HL-60 (cell line): Measurements from ENCODE around the gene SASH1.

Experiments used
- DNase-seq, 2 experiments: peaks; one replicate each; pipeline ENCODE4 v3.0.0-alpha.2; 2010 to 2020; ENCODE audit warnings: low read depth in 1 of 2, low spot score in 1 of 2
- H3K27ac ChIP-seq: fragments of 250-450 bp; sonication (Bioruptor Pico); replicated peaks from 2 replicates; pipeline ENCODE4 v1.5.1; 2020; ENCODE audit warnings: mild to moderate bottlenecking, moderate library complexity
- H3K27me3 ChIP-seq: fragments of 250-450 bp; sonication (Bioruptor Pico); 2 replicates; pipeline ENCODE4 v1.5.1; 2021; ENCODE audit warnings: mild to moderate bottlenecking, moderate library complexity; ENCODE audit not compliant: insufficient read depth, poor library complexity, severe bottlenecking
- H3K4me3 ChIP-seq: replicated peaks from 2 replicates; pipeline ENCODE4 v1.5.1; 2011; ENCODE audit warnings: mild to moderate bottlenecking, control low read depth, low read length; ENCODE audit not compliant: insufficient read depth
- GABPA ChIP-seq: IDR thresholded peaks from 2 replicates; pipeline ENCODE4 v1.6.1; 2012; ENCODE audit warnings: low read depth
- POLR2AphosphoS5 ChIP-seq: IDR thresholded peaks from 2 replicates; pipeline ENCODE4 v1.6.1; 2012; ENCODE audit warnings: low read depth
- SPI1 ChIP-seq: IDR thresholded peaks from 2 replicates; pipeline ENCODE4 v1.6.1; 2012; ENCODE audit warnings: low read depth, mild to moderate bottlenecking, borderline replicate concordance
- TF ChIP-seq, protein P1 (sequence below): IDR thresholded peaks from one replicate; pipeline ENCODE4 v1.5.1; 2011; ENCODE audit warnings: low read length, control low read depth, inconsistent platforms; ENCODE audit not compliant: insufficient read depth
- TF ChIP-seq, protein P2 (sequence below): IDR thresholded peaks from 2 replicates; pipeline ENCODE4 v1.6.1; 2012; ENCODE audit warnings: low read depth; ENCODE audit not compliant: insufficient replicate concordance

SASH1 gene

DNA sequence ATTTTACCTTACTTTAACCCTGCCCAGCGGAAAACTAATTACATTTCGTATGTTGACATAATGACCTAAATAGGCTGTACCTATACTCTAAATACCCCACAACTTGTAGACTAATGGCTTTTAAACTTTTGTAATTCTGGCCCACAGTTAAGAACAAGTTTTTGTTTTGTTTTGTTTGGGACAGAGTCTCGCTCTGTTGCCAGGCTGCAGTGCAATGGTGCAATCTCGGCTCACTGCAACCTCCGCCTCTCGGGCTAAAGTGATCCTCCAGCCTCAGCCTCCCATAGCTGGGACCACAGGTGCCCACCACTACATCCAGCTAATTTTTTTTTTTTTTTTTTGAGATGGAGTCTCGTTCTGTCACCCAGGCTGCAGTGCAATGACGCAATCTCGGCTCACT, 5.7 kb upstream of the SASH1 start:
- DNase-seq, result no peak
- TF ChIP-seq SPI1, result no peak
- TF ChIP-seq, protein P1, sequence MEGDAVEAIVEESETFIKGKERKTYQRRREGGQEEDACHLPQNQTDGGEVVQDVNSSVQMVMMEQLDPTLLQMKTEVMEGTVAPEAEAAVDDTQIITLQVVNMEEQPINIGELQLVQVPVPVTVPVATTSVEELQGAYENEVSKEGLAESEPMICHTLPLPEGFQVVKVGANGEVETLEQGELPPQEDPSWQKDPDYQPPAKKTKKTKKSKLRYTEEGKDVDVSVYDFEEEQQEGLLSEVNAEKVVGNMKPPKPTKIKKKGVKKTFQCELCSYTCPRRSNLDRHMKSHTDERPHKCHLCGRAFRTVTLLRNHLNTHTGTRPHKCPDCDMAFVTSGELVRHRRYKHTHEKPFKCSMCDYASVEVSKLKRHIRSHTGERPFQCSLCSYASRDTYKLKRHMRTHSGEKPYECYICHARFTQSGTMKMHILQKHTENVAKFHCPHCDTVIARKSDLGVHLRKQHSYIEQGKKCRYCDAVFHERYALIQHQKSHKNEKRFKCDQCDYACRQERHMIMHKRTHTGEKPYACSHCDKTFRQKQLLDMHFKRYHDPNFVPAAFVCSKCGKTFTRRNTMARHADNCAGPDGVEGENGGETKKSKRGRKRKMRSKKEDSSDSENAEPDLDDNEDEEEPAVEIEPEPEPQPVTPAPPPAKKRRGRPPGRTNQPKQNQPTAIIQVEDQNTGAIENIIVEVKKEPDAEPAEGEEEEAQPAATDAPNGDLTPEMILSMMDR, result no peak
- no peak for TF ChIP-seq GABPA
- no peak for TF ChIP-seq POLR2AphosphoS5
- TF ChIP-seq, protein P2, sequence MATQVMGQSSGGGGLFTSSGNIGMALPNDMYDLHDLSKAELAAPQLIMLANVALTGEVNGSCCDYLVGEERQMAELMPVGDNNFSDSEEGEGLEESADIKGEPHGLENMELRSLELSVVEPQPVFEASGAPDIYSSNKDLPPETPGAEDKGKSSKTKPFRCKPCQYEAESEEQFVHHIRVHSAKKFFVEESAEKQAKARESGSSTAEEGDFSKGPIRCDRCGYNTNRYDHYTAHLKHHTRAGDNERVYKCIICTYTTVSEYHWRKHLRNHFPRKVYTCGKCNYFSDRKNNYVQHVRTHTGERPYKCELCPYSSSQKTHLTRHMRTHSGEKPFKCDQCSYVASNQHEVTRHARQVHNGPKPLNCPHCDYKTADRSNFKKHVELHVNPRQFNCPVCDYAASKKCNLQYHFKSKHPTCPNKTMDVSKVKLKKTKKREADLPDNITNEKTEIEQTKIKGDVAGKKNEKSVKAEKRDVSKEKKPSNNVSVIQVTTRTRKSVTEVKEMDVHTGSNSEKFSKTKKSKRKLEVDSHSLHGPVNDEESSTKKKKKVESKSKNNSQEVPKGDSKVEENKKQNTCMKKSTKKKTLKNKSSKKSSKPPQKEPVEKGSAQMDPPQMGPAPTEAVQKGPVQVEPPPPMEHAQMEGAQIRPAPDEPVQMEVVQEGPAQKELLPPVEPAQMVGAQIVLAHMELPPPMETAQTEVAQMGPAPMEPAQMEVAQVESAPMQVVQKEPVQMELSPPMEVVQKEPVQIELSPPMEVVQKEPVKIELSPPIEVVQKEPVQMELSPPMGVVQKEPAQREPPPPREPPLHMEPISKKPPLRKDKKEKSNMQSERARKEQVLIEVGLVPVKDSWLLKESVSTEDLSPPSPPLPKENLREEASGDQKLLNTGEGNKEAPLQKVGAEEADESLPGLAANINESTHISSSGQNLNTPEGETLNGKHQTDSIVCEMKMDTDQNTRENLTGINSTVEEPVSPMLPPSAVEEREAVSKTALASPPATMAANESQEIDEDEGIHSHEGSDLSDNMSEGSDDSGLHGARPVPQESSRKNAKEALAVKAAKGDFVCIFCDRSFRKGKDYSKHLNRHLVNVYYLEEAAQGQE, result no peak
- H3K27ac ChIP-seq, result no peak overlapping the region
- peaks cover 6% of the 10 kb centered on the region for H3K27me3 ChIP-seq
- no peak overlapping the region for H3K4me3 ChIP-seq

DNA sequence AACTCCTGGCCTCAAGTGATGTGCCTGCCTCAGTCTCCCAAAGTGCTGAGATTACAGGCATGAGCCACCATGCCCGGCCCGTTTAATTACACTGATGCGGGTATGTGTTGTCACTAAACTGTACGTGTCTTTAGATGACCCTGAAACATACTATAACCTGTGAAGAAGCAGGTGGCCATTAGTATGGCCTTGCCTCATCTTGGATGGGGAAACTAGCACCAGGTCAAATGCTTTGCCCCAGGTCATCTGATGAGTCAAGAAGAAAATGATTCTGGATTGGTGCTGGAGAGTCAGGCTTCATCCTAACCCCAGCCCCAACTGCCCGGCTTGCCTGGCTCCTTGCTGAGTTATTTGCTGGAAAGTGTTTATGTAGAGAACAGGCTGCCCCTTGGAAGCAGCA, 2.9 kb upstream of the SASH1 start:
- no peak for DNase-seq
- Histone ChIP-seq H3K4me3 (no peak overlapping the region), H3K27me3 (peaks cover 27% of the 10 kb centered on the region), H3K27ac (no peak overlapping the region)
- TF ChIP-seq, protein P2, result no peak
- TF ChIP-seq GABPA, result no peak
- TF ChIP-seq POLR2AphosphoS5, result no peak
- TF ChIP-seq SPI1, result no peak
- TF ChIP-seq, protein P1, result no peak

DNA sequence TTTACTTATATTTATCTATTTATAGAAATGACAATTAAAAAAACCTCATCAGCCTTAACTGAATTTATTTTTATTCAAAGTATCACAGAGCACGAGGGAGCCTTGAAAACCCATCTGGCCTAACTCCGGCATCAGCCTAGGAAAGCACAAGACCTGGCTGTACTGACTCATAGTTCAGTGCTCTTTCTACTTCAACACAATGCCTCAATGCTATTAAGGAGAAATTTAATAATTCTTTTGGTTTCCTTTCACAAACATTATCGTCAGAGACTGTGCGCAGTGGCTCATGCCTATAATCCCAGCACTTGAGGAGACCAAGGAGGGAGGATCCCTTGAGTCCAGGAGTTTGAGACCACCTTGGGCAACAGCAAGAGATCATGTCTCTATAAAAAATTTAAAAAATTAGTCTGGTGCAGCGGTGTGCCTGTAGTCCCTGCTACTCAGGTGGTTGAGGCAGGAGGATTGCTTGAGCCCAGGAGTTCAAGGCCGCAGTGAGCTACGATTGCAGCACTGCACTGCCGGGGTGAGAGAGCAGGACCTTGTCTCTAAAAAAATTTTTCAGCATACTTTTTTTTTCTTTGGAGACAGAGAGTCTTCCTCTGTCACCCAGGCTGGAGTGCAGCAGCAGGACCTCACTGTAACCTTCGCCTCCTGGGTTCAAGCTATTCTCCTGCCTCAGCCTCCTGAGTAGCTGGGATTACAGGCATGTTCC, 1.9 kb upstream of the SASH1 start:
- Histone ChIP-seq H3K27ac (no peak overlapping the region), H3K4me3 (no peak overlapping the region), H3K27me3 (peaks cover 27% of the 10 kb centered on the region)
- TF ChIP-seq POLR2AphosphoS5, result no peak
- no peak for DNase-seq

DNA sequence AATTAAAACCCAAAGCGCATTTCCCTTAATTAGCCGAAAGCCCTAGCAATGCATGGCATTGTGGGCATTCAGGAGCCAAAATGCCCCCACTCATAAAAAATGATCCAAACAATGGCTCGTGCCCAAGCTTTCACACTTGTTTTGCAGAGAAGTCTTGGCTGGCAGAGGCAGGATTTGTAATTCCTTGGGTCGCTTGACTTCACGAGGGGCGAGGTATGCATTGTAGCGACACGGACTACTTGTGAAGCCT, 613 bp upstream of the SASH1 start:
- TF ChIP-seq, protein P1, result no peak
- TF ChIP-seq GABPA, result no peak
- no peak for TF ChIP-seq POLR2AphosphoS5
- TF ChIP-seq, protein P2, result no peak
- Histone ChIP-seq H3K27me3 (peaks cover 27% of the 10 kb centered on the region), H3K27ac (no peak overlapping the region), H3K4me3 (peak overlapping the region; percentile 69)
- no peak for DNase-seq
